Measurements from ENCODE around the gene KDM6A.
"Not testable (repeated sequence)": the region's sequence is repeated elsewhere in the genome, so short reads cannot be mapped to it uniquely, and the experiment has no call there.

The KDM6A gene

DNA sequence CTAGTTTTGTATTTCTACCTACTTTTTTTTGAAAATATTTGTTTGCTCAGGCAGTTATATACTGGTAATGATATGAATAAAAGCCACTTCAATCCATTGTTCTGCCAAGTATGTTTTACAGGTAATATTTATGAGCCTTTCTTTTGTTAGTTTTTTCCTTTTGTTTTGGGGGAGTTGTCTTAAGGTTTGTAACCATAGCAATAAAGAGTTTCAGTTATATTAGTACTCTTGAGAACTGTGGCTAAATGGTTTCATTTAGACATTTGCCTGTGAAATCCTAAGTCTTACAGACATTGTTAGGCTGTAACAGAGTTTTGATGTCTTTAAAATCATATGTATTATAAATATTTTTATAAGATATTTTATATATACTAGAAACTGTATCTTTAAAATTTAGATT lies 177.6 kb downstream of the KDM6A start:
- no peak overlapping the region for H3K4me3 ChIP-seq (ENCODE audit: low read depth, low read length)
- no peak for TF ChIP-seq CTCF (IDR thresholded peaks at IDR 0.05; ENCODE audit: low read depth, low read length, missing control alignments)
- DNase-seq (ENCODE audit: low read depth), result no peak
- in situ Hi-C loops (cut with HindIII; ENCODE audit: low sequenced_read_pairs), result no loop called here

DNA sequence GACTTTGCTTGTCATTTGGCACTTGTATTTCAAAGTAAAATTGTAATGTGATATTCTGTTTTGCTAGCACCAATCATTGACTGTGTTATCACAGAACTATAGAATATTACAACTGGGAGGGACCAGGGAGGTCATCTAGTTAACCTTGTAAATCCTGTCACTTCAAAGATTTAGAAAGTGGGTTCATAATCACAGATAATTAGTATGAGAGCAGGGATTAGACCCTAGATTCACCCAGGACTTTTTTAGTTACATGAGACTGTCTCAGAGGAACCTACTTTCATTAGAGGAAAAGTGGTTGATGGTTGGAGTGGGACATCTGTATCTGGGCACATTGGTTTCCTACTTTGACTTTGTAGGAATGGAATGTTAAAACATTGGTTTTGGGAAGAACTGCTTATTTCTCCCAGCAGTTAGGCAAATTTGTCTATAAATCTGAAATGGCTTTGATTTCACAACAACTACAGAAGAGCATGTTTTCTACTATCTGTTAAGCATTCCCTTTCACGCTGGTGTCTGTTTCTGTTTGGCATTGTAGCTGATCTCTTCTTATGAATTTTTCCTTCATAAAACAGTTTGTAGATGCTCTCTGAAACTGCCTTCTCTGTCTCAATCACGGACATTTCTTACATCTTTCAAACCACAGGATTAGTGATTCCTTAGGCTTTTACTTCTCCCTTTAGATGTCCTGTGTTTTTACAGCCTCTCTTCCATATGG lies 183.6 kb downstream of the KDM6A start:
- no peak for TF ChIP-seq CTCF (IDR thresholded peaks at IDR 0.05; ENCODE audit: low read depth, low read length, missing control alignments)
- in situ Hi-C loops (cut with HindIII; ENCODE audit: low sequenced_read_pairs), result no loop called here
- DNase-seq (ENCODE audit: low read depth), result no peak
- no peak overlapping the region for H3K4me3 ChIP-seq (ENCODE audit: low read depth, low read length)

DNA sequence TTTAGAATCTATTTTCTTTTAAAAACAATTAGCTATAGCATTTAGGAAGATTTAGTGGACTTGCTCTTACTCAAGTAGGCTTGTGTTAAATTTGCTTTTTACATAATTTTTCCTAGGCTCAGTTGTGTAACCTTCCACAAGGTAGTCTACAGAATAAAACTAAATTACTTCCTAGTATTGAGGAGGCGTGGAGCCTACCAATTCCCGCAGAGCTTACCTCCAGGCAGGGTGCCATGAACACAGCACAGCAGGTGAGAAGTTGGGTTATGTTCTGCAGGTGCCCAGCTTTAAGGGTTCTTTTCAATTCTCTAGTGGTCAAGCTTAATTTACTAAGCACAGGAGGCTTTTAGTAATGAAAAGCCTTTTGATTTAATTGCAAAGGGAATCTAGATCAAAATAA lies 186.9 kb downstream of the KDM6A start:
- not testable (repeated sequence) for DNase-seq (ENCODE audit: low read depth)

DNA sequence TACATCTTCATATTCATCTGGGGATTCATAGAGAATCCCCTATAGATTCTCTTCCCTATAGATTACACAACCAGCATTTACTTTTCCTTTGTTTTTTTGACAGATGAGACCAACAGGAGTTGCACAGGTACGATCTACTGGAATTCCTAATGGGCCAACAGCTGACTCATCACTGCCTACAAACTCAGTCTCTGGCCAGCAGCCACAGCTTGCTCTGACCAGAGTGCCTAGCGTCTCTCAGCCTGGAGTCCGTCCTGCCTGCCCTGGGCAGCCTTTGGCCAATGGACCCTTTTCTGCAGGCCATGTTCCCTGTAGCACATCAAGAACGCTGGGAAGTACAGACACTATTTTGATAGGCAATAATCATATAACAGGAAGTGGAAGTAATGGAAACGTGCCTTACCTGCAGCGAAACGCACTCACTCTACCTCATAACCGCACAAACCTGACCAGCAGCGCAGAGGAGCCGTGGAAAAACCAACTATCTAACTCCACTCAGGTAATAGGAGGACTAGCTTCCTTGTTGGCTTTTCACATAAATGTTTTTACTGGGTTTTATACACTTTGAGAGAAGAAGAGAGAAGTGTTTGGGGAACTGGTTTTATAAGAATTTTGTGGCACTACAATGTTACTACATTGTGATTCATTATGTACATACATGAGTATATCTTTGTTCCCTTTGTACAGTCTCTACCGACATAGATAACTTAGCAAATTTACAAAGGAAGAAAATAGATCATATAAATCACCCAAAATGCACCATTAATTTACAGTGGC lies 190.5 kb downstream of the KDM6A start:
- in situ Hi-C loops (cut with HindIII; ENCODE audit: low sequenced_read_pairs), result no loop called here
- peak; percentile 31 for DNase-seq (ENCODE audit: low read depth)
- TF ChIP-seq CTCF (IDR thresholded peaks at IDR 0.05; ENCODE audit: low read depth, low read length, missing control alignments), result no peak
- no peak overlapping the region for H3K4me3 ChIP-seq (ENCODE audit: low read depth, low read length)

More for the DNA sequence above, 186.9 kb downstream of the KDM6A start:
- in situ Hi-C loops (cut with HindIII; ENCODE audit: low sequenced_read_pairs); H3K4me3 ChIP-seq (ENCODE audit: low read depth, low read length): not testable (repeated sequence)

DNA sequence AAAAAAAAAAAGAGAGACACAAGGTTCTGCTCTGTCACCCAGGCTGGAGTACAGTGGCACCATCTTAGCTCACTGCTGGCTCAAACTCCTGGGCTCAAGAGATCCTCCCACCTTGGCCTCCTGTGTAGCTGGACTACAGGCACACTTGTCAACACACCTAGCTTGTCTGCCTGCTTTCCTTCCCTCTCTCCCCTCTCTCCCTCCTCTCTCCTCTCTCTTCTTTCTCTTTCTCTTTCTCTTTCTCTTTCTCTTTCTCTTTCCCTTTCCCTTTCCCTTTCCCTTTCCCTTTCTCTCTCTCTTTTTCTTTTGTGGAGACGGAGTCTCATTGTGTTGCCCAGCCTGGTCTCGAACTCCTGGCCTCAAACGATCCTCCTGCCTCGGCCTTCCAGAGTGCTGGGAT lies 195.6 kb downstream of the KDM6A start:
- TF ChIP-seq CTCF (IDR thresholded peaks at IDR 0.05; ENCODE audit: low read depth, low read length, missing control alignments), result no peak
- no peak overlapping the region for H3K4me3 ChIP-seq (ENCODE audit: low read depth, low read length)
- DNase-seq (ENCODE audit: low read depth), result no peak
- in situ Hi-C loops (cut with HindIII; ENCODE audit: low sequenced_read_pairs), result no loop called here

GRCh38 chrX:45070116-45071007 lies 197.4 kb downstream of the KDM6A start:
- in situ Hi-C loops (cut with HindIII; ENCODE audit: low sequenced_read_pairs), result no loop called here
- peak; percentile 80 for TF ChIP-seq CTCF (IDR thresholded peaks at IDR 0.05; ENCODE audit: low read depth, low read length, missing control alignments)
- peak; percentile 47 for DNase-seq (ENCODE audit: low read depth)
- H3K4me3 ChIP-seq (ENCODE audit: low read depth, low read length), result no peak overlapping the region

GRCh38 chrX:45073011-45073410 lies 200.0 kb downstream of the KDM6A start:
- in situ Hi-C loops (cut with HindIII; ENCODE audit: low sequenced_read_pairs); DNase-seq (ENCODE audit: low read depth); H3K4me3 ChIP-seq (ENCODE audit: low read depth, low read length): not testable (repeated sequence)

All from astrocyte of the cerebellum (primary cell).